GM23248 (cell line): ENCODE results near the gene MBP. TPM values are rescaled to one million over a fixed set of nuclear protein-coding genes. Genes with fewer than 3 reads are reported as not detected.

Experiments
- DNase-seq: peaks from one replicate; pipeline ENCODE4 v3.0.0-alpha.2; 2015
- H2AFZ ChIP-seq: fragments of 200-600 bp; sonication (generic); 2 replicates; pipeline ENCODE4 v1.6.1; 2016; ENCODE audit warnings: antibody characterized with exemption
- H3F3A ChIP-seq: fragments of 200-600 bp; sonication (generic); 2 replicates; pipeline ENCODE4 v1.6.1; 2016; ENCODE audit warnings: mild to moderate bottlenecking, antibody characterized with exemption, mixed run types; ENCODE audit not compliant: insufficient read depth
- H3K27ac ChIP-seq: fragments of 200-600 bp; sonication (generic); 2 replicates; pipeline ENCODE4 v1.5.1; 2016; ENCODE audit warnings: mild to moderate bottlenecking
- H3K27me3 ChIP-seq: fragments of 200-600 bp; sonication (generic); replicated peaks from 2 replicates; pipeline ENCODE4 v1.6.1; 2016; ENCODE audit warnings: mild to moderate bottlenecking; ENCODE audit not compliant: insufficient read depth
- H3K36me3 ChIP-seq: fragments of 200-600 bp; sonication (generic); 2 replicates; pipeline ENCODE4 v1.6.1; 2016; ENCODE audit warnings: low read depth, mild to moderate bottlenecking
- H3K4me1 ChIP-seq: fragments of 200-600 bp; sonication (generic); 2 replicates; pipeline ENCODE4 v1.6.1; 2016; ENCODE audit warnings: mild to moderate bottlenecking; ENCODE audit not compliant: insufficient read depth
- H3K4me2 ChIP-seq: fragments of 200-600 bp; sonication (generic); one replicate; pipeline ENCODE4 v1.6.1; 2016; ENCODE audit warnings: mild to moderate bottlenecking; ENCODE audit not compliant: unreplicated experiment
- H3K4me3 ChIP-seq: fragments of 200-600 bp; sonication (generic); 2 replicates; pipeline ENCODE4 v1.5.1; 2016; ENCODE audit warnings: mild to moderate bottlenecking
- H3K79me2 ChIP-seq: fragments of 200-600 bp; sonication (generic); 2 replicates; pipeline ENCODE4 v1.6.1; 2016; ENCODE audit warnings: mild to moderate bottlenecking; ENCODE audit not compliant: insufficient read depth
- H3K9ac ChIP-seq: fragments of 200-600 bp; sonication (generic); 2 replicates; pipeline ENCODE4 v1.6.1; 2016; ENCODE audit warnings: mild to moderate bottlenecking
- H3K9me2 ChIP-seq: fragments of 200-600 bp; sonication (generic); 2 replicates; pipeline ENCODE4 v1.6.1; 2016; ENCODE audit warnings: mixed run types, mild to moderate bottlenecking, moderate library complexity; ENCODE audit not compliant: insufficient read depth
- H3K9me3 ChIP-seq: fragments of 200-600 bp; sonication (generic); one replicate; pipeline ENCODE4 v1.6.1; 2017; ENCODE audit warnings: low read depth
- H4K20me1 ChIP-seq: fragments of 200-600 bp; sonication (generic); 2 replicates; pipeline ENCODE4 v1.6.0; 2016; ENCODE audit not compliant: insufficient read depth
- EZH2 ChIP-seq: fragments of 200-600 bp; sonication (generic); IDR thresholded peaks from 2 replicates; pipeline ENCODE4 v1.6.1; 2018; ENCODE audit warnings: antibody characterized with exemption, mild to moderate bottlenecking; ENCODE audit not compliant: insufficient read depth, poor library complexity, severe bottlenecking
- EZH2phosphoT487 ChIP-seq: fragments of 200-600 bp; sonication (generic); IDR thresholded peaks from 2 replicates; pipeline ENCODE4 v1.6.1; 2018; ENCODE audit warnings: antibody characterized with exemption, moderate library complexity, mild to moderate bottlenecking, low read depth; ENCODE audit not compliant: insufficient read depth
- WGBS, 2 experiments: methylation state at CpG; one replicate each; pipeline ENCODE4 v1.1.6; 2015 to 2017; ENCODE audit warnings: low lambda C conversion rate in 2 of 2, low coverage in 1 of 2; ENCODE audit errors: missing lambda C conversion rate in 2 of 2; 5-methylcytosine and 5-hydroxymethylcytosine counted together
- in situ Hi-C: fragments of 300-500 bp; cut with MboI; formaldehyde crosslinking; loops from 2 replicates; pipeline ENCODE4 v1.15.0; 2020
- polyA plus RNA-seq: library from polyadenylated mRNA; unstranded; fragments of >200 nt; fragmentation: Nextera tagmentation; extraction: Ambion mirVana; gene quantifications from 2 replicates; pipeline ENCODE4 v1.2.1, GENCODE V29; 2016
- total RNA-seq: library from RNA; depleted of rRNA; stranded (reverse); fragments of >200 nt; shearing (Covaris generic); gene quantifications from 2 replicates; pipeline ENCODE4 v1.2.3, GENCODE V29; 2014

Gene MBP
- total and polyA plus RNA-seq, 2 experiments from 2014 or later, result 2.2 to 2.9 TPM

DNA sequence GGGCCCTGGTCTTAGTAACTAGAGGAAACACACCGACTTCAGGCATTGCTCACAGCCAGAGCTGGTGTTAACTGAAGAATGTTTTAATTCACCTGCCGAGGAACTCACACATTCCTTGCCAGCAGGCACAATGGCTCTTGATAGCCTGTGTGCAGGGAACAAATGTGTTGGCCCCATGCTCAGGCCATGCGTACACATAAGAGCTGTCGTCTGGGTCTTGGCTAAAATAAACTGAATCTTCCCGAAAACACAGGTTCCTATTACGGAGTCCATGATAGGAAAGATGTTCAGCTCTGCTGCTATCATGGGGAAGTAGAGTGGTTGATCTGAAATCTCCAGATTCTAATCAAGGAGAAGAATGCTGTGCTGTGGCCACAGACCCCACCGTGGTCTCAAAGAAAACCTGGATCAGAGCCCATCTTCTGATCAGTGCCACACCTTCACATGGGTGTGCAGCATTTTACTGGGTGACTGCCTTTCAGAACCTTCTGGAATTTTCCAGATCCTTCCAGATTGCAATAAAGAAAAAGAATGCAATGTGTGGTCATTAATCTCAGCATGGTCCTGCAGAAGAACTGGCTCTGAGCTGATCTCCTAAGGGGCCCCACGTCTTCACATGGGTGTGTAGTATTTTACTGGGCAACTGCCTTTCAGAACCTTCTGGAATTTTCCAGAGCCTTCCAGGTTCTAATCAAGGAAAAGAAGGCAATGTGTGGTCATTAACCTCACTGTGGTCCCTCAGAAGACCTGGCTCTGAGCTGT, 17.2 kb downstream of the MBP start:
- no peak overlapping the region for H3K4me2 ChIP-seq
- 61 to 65% methylated on average over 8 of the region's 8 CpGs for WGBS, 2 experiments
- no peaks in the 10 kb centered on the region for H3K27me3 ChIP-seq
- DNase-seq, result no peak
- H3F3A ChIP-seq, result peaks cover 24% of the 10 kb centered on the region
- H3K9me2 ChIP-seq, result no peaks in the 10 kb centered on the region
- in situ Hi-C loops, result no loop called here
- H3K27ac ChIP-seq, result peak overlapping the region; percentile 79
- H3K4me3 ChIP-seq, result no peak overlapping the region
- H2AFZ ChIP-seq, result no peak overlapping the region
- peaks cover 13% of the 10 kb centered on the region for H3K4me1 ChIP-seq
- H3K79me2 ChIP-seq, result no peaks in the 10 kb centered on the region
- no peaks in the 10 kb centered on the region for H3K36me3 ChIP-seq
- no peaks in the 10 kb centered on the region for H3K9me3 ChIP-seq
- no peak for TF ChIP-seq EZH2phosphoT487
- TF ChIP-seq EZH2, result no peak
- no peaks in the 10 kb centered on the region for H4K20me1 ChIP-seq
- peak overlapping the region; percentile 58 for H3K9ac ChIP-seq

DNA sequence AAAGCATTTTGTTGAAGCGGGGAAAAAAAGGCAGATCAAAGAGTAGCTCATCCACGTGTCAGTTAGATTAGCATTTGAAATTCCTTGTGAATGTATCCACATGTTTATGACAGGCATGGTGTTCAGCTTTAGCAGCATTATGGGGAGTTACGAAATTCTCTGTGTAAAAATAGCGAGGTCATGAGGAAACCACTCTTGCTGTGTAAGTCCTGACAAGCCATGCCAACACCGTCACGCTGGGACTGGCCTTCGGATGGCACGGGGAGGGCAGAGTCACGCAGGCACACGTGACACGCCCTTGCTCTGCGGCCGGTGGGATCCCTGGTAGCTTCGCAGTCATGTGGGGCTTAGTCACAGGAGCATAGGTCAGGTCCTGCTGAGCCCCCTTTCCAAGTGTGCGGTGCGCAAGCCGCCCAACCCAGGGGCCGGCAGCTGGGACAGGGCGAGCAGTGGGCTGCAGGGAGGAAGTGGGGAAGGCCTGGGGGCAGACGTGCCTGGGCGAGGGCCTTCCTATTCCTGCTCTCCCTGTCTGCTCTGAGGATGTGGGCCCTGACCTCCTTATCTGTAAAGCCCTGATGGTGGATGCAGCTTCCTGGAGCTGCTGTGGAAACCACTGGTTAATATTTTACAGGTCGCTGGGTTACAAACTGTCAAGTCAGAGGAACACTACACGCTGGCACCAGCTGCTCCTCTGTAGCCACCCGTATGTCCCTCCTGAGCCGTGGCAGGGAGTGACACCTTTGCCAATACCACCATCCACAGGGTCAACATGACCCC, 18.0 kb downstream of the MBP start:
- H3K4me3 ChIP-seq, result 0 out of 2 replicates have a peak overlapping the region, but pooled peaks have one; percentile 18
- no peaks in the 10 kb centered on the region for H3K79me2 ChIP-seq
- in situ Hi-C loops, result no loop called here
- H3K9me3 ChIP-seq, result no peaks in the 10 kb centered on the region
- H3K36me3 ChIP-seq, result no peaks in the 10 kb centered on the region
- 19% methylated on average over 25 of the region's 25 CpGs for WGBS, 2 experiments
- peaks cover 13% of the 10 kb centered on the region for H3K4me1 ChIP-seq
- peak overlapping the region; percentile 60 for H3K4me2 ChIP-seq
- peak overlapping the region; percentile 67 for H3K9ac ChIP-seq
- no peaks in the 10 kb centered on the region for H4K20me1 ChIP-seq
- peaks cover 24% of the 10 kb centered on the region for H3F3A ChIP-seq
- no peaks in the 10 kb centered on the region for H3K27me3 ChIP-seq
- peak; percentile 99 for DNase-seq
- peak overlapping the region; percentile 79 for H3K27ac ChIP-seq
- no peaks in the 10 kb centered on the region for H3K9me2 ChIP-seq
- TF ChIP-seq EZH2 (no peak), EZH2phosphoT487 (no peak)
- 0 out of 2 replicates have a peak overlapping the region, but pooled peaks have one; percentile 30 for H2AFZ ChIP-seq

DNA sequence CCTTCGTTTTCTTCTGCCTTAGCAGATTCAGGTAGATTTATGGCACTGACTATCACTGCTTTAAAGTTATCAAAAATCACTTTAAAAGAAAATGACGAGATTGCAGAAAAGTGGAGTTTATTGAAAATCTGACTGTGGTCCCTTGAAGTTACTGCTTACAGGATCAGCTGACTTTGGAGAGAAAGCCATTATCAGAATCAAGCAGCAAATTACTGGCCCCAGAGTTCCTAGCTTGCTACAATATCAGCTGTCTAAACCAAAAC, 18.5 kb downstream of the MBP start:
- H3K79me2 ChIP-seq, result no peaks in the 10 kb centered on the region
- H2AFZ ChIP-seq, result 0 out of 2 replicates have a peak overlapping the region, but pooled peaks have one; percentile 30
- H3K9me2 ChIP-seq, result no peaks in the 10 kb centered on the region
- H3K4me1 ChIP-seq, result peaks cover 13% of the 10 kb centered on the region
- WGBS, 2 experiments, result 30 to 33% methylated on average over 2 of the region's 2 CpGs
- peak overlapping the region; percentile 18; the same call in 1 of the 2 replicates for H3K4me3 ChIP-seq
- peak overlapping the region; percentile 67 for H3K9ac ChIP-seq
- no peaks in the 10 kb centered on the region for H3K36me3 ChIP-seq
- in situ Hi-C loops, result no loop called here
- no peak for DNase-seq
- peaks cover 25% of the 10 kb centered on the region for H3F3A ChIP-seq
- H3K27me3 ChIP-seq, result no peaks in the 10 kb centered on the region
- H3K27ac ChIP-seq, result peak overlapping the region; percentile 79
- no peaks in the 10 kb centered on the region for H4K20me1 ChIP-seq
- no peaks in the 10 kb centered on the region for H3K9me3 ChIP-seq
- peak overlapping the region; percentile 60 for H3K4me2 ChIP-seq
- TF ChIP-seq EZH2, result no peak
- TF ChIP-seq EZH2phosphoT487, result no peak

DNA sequence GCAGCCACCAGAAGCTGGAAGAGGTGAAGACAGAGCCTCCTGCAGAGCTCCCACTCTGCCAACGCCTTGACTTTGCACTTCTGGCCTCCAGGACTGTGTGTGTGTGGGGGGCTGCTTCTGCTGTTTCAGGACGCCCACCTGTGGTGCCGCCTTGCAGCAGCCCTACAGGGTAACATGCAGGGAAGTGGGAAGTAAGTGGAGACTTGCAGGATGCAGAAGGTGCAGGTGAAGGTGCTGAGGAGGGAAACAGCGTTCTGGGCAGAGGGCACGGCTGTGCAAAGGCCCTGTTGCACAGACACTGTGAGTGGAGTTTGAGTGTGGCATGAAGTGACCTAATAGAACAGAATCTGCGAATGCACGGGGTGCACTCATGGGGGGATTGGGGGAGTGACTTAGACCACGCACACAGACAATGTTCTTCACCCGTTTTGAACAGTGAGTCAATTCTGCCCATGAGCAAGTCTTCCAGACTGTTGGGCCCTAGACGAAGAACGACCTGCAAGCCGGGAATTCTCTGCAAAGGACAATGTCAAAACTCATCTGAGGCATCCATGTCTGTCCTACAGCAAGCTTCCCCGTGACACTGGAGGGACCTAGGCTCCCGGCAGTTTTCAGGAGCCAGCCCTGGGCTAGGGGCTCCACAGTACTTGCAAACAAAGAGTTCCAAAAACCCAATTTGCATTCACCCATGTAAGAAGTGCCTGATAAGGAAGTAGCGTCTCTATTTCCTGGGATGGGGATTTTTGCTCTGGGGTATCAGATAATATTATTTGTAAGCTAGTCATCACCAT, 19.0 kb downstream of the MBP start:
- H3K27ac ChIP-seq, result peak overlapping the region; percentile 79
- in situ Hi-C loops, result no loop called here

More for the DNA sequence above, 19.0 kb downstream of the MBP start:
- Histone ChIP-seq H3K4me3 (peak overlapping the region; percentile 18; the same call in 1 of the 2 replicates), H3K4me2 (peak overlapping the region; percentile 60), H3K4me1 (peaks cover 16% of the 10 kb centered on the region), H3K9me2 (no peaks in the 10 kb centered on the region), H3K9me3 (no peaks in the 10 kb centered on the region), H3K9ac (peak overlapping the region; percentile 67), H3K79me2 (no peaks in the 10 kb centered on the region), H4K20me1 (no peaks in the 10 kb centered on the region), H2AFZ (no peak overlapping the region), H3F3A (peaks cover 30% of the 10 kb centered on the region), H3K36me3 (no peaks in the 10 kb centered on the region), H3K27me3 (no peaks in the 10 kb centered on the region)
- TF ChIP-seq EZH2phosphoT487 (no peak), EZH2 (no peak)
- WGBS, 2 experiments, result 94 to 96% methylated on average over 15 of the region's 15 CpGs
- no peak for DNase-seq
